Liver (tissue), 9 donors: ENCODE data around the gene NARF. TPM values are rescaled to one million over a fixed set of nuclear protein-coding genes. Genes with fewer than 3 reads are reported as not detected.

Experiments used
- DNase-seq: peaks from one replicate; pipeline ENCODE4 v3.0.0-alpha.2; 2017; ENCODE audit warnings: low spot score
- H3K27ac ChIP-seq, 2 donors: one replicate each; pipeline ENCODE4 v1.7.0; 2013; ENCODE audit warnings: inconsistent platforms in 2 of 2, low read length in 2 of 2, control low read depth in 1 of 2, low read depth in 1 of 2, mild to moderate bottlenecking in 1 of 2
- H3K27me3 ChIP-seq, 4 donors: one replicate each; pipeline versions ENCODE4 v1.6.1 to v1.7.0; 2013; ENCODE audit warnings: low read length in 3 of 4, inconsistent platforms in 1 of 4, mild to moderate bottlenecking in 1 of 4, moderate library complexity in 1 of 4; ENCODE audit not compliant: control insufficient read depth in 4 of 4, insufficient read depth in 4 of 4
- H3K36me3 ChIP-seq, 4 donors: one replicate each; pipeline versions ENCODE4 v1.6.1 to v1.7.0; 2013; ENCODE audit warnings: low read length in 3 of 4, mild to moderate bottlenecking in 3 of 4, low read depth in 1 of 4, moderate library complexity in 1 of 4; ENCODE audit not compliant: control insufficient read depth in 4 of 4, insufficient read depth in 3 of 4
- H3K4me1 ChIP-seq, 4 donors: one replicate each; pipeline versions ENCODE4 v1.6.1 to v1.7.0; 2013; ENCODE audit warnings: low read length in 3 of 4, mild to moderate bottlenecking in 3 of 4, moderate library complexity in 1 of 4; ENCODE audit not compliant: control insufficient read depth in 4 of 4, insufficient read depth in 4 of 4
- H3K4me3 ChIP-seq, 3 donors: one replicate each; pipeline versions ENCODE4 v1.6.1 to v1.7.0; 2013; ENCODE audit warnings: low read length in 3 of 3, control low read depth in 1 of 3, low read depth in 1 of 3, mild to moderate bottlenecking in 1 of 3
- H3K9ac ChIP-seq, 2 donors: one replicate each; pipeline ENCODE4 v1.7.0; 2013; ENCODE audit warnings: low read length in 2 of 2, mild to moderate bottlenecking in 2 of 2, moderate library complexity in 2 of 2, control low read depth in 1 of 2, low read depth in 1 of 2
- H3K9me3 ChIP-seq, 4 donors: one replicate each; pipeline versions ENCODE4 v1.6.1 to v1.7.0; 2013; ENCODE audit warnings: low read length in 3 of 4; ENCODE audit not compliant: control insufficient read depth in 4 of 4
- ATF3 ChIP-seq: IDR thresholded peaks from 2 replicates; pipeline ENCODE4 v1.6.1; 2016; ENCODE audit warnings: antibody characterized with exemption
- EGR1 ChIP-seq, 2 donors: IDR thresholded peaks; 2 replicates each; pipeline ENCODE4 v1.6.1; 2016 to 2018; ENCODE audit warnings: antibody characterized with exemption in 2 of 2, low read depth in 2 of 2
- FOXA1 ChIP-seq: IDR thresholded peaks from 2 replicates; pipeline ENCODE4 v1.6.1; 2016; ENCODE audit warnings: antibody characterized with exemption
- FOXA2 ChIP-seq: IDR thresholded peaks from 2 replicates; pipeline ENCODE4 v1.6.1; 2016; ENCODE audit warnings: antibody characterized with exemption
- GABPA ChIP-seq, 2 donors: IDR thresholded peaks in 1 of 2; conservative IDR thresholded peaks in 1 of 2; 2 replicates each; pipeline ENCODE4 v1.6.1; 2016; ENCODE audit warnings: antibody characterized with exemption in 2 of 2, mild to moderate bottlenecking in 1 of 2, moderate library complexity in 1 of 2
- HNF4A ChIP-seq, 2 donors: conservative IDR thresholded peaks; 2 replicates each; pipeline ENCODE4 v1.6.1; 2016; ENCODE audit warnings: antibody characterized with exemption in 2 of 2, mild to moderate bottlenecking in 2 of 2
- HNF4G ChIP-seq: IDR thresholded peaks from 2 replicates; pipeline ENCODE4 v1.6.1; 2016; ENCODE audit warnings: antibody characterized with exemption
- JUND ChIP-seq, 2 donors: IDR thresholded peaks; 2 replicates each; pipeline ENCODE4 v1.6.1; 2016; ENCODE audit warnings: antibody characterized with exemption in 2 of 2
- NR2F2 ChIP-seq: IDR thresholded peaks from 2 replicates; pipeline ENCODE4 v1.6.1; 2016; ENCODE audit warnings: antibody characterized with exemption
- RAD21 ChIP-seq, 2 donors: IDR thresholded peaks; 2 replicates each; pipeline ENCODE4 v1.6.1; 2016; ENCODE audit warnings: antibody characterized with exemption in 2 of 2, mild to moderate bottlenecking in 2 of 2
- REST ChIP-seq: IDR thresholded peaks from 2 replicates; pipeline ENCODE4 v1.6.1; 2016; ENCODE audit warnings: antibody characterized with exemption, mild to moderate bottlenecking
- RXRA ChIP-seq, 2 donors: IDR thresholded peaks; 2 replicates each; pipeline ENCODE4 v1.6.1; 2017 to 2018; ENCODE audit warnings: antibody characterized with exemption in 2 of 2, mild to moderate bottlenecking in 1 of 2
- SP1 ChIP-seq: IDR thresholded peaks from 2 replicates; pipeline ENCODE4 v1.6.1; 2018; ENCODE audit warnings: antibody characterized with exemption, mild to moderate bottlenecking
- TAF1 ChIP-seq: conservative IDR thresholded peaks from 2 replicates; pipeline ENCODE4 v1.6.1; 2016; ENCODE audit warnings: antibody characterized with exemption, mild to moderate bottlenecking
- YY1 ChIP-seq: IDR thresholded peaks from 2 replicates; pipeline ENCODE4 v1.6.1; 2016; ENCODE audit warnings: antibody characterized with exemption, mild to moderate bottlenecking
- whole genome bisulfite sequencing: extraction: QIAGEN DNeasy Blood & Tissue Kit; methylation state at CpG from one replicate; pipeline ENCODE4 v1.1.7; 2013; 5-methylcytosine and 5-hydroxymethylcytosine counted together
- polyA plus RNA-seq, 2 donors: library from polyadenylated mRNA; stranded (reverse) in 1 of 2; unstranded in 1 of 2; fragments of 200-250 nt in 1 of 2; fragments of >200 nt in 1 of 2; fragmentation: Nextera tagmentation in 1 of 2; extraction: Ambion mirVana in 1 of 2; gene quantifications; one replicate each; pipeline versions ENCODE4 v1.2.1 to v1.2.3, GENCODE V29; 2013 to 2015
- total RNA-seq, 2 donors: library from RNA; depleted of rRNA; stranded (reverse); fragments of >200 nt; gene quantifications; one replicate each; pipeline ENCODE4 v1.2.3, GENCODE V29; 2014
- TF ChIP-seq, protein P1 (sequence below): fragments of 150-350 bp; IDR thresholded peaks from 2 replicates; pipeline ENCODE4 v1.5.1; 2017; ENCODE audit warnings: improper control_type of control experiment, low read depth, low read length; ENCODE audit not compliant: missing input control
- TF ChIP-seq, protein P2 (sequence below): IDR thresholded peaks from 2 replicates; pipeline ENCODE4 v1.6.1; 2016; ENCODE audit warnings: antibody characterized with exemption
- TF ChIP-seq, protein P3 (sequence below): IDR thresholded peaks from 2 replicates; pipeline ENCODE4 v1.6.1; 2016; ENCODE audit warnings: antibody characterized with exemption
- donor health status: healthy.
- donor health status: healthy.
- donor health status: healthy.
- donor health status: healthy.
- donor health status: healthy.

The NARF gene
- total and polyA plus RNA-seq, 4 donors: 19.8 to 87.5 (median 26.2) TPM

- Histone ChIP-seq H3K27me3 (no peaks in the 10 kb centered on the region), H3K27ac (no peak overlapping the region), H3K36me3 (peaks cover 0 to 9% (median 6%) of the 10 kb centered on the region in 4 donors), H3K4me1 (peaks cover 4 to 14% (median 7%) of the 10 kb centered on the region in 4 donors), H3K4me3 (no peak overlapping the region), H3K9ac (no peak overlapping the region), H3K9me3 (no peaks in the 10 kb centered on the region)
- WGBS: 69% methylated on average over 3 of the region's 3 CpGs
- TF ChIP-seq HNF4A (conservative IDR thresholded peaks at IDR 0.05) (no peak), REST (no peak), RAD21 (IDR thresholded peaks at IDR 0.05) (no peak), FOXA1 (no peak), EGR1 (IDR thresholded peaks at IDR 0.05; ENCODE audit: low read depth in 2 of 2) (no peak), NR2F2 (no peak), ATF3 (no peak), SP1 (no peak), JUND (IDR thresholded peaks at IDR 0.05) (no peak), TAF1 (no peak), FOXA2 (no peak), HNF4G (no peak), YY1 (no peak), GABPA (IDR thresholded peaks at IDR 0.05 in 1 of 2, conservative IDR thresholded peaks at IDR 0.05 in 1 of 2) (no peak), RXRA (IDR thresholded peaks at IDR 0.05) (no peak)
- TF ChIP-seq, protein P1, sequence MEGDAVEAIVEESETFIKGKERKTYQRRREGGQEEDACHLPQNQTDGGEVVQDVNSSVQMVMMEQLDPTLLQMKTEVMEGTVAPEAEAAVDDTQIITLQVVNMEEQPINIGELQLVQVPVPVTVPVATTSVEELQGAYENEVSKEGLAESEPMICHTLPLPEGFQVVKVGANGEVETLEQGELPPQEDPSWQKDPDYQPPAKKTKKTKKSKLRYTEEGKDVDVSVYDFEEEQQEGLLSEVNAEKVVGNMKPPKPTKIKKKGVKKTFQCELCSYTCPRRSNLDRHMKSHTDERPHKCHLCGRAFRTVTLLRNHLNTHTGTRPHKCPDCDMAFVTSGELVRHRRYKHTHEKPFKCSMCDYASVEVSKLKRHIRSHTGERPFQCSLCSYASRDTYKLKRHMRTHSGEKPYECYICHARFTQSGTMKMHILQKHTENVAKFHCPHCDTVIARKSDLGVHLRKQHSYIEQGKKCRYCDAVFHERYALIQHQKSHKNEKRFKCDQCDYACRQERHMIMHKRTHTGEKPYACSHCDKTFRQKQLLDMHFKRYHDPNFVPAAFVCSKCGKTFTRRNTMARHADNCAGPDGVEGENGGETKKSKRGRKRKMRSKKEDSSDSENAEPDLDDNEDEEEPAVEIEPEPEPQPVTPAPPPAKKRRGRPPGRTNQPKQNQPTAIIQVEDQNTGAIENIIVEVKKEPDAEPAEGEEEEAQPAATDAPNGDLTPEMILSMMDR: no peak
- TF ChIP-seq, protein P2, sequence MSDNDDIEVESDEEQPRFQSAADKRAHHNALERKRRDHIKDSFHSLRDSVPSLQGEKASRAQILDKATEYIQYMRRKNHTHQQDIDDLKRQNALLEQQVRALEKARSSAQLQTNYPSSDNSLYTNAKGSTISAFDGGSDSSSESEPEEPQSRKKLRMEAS: no peak
- TF ChIP-seq, protein P3, sequence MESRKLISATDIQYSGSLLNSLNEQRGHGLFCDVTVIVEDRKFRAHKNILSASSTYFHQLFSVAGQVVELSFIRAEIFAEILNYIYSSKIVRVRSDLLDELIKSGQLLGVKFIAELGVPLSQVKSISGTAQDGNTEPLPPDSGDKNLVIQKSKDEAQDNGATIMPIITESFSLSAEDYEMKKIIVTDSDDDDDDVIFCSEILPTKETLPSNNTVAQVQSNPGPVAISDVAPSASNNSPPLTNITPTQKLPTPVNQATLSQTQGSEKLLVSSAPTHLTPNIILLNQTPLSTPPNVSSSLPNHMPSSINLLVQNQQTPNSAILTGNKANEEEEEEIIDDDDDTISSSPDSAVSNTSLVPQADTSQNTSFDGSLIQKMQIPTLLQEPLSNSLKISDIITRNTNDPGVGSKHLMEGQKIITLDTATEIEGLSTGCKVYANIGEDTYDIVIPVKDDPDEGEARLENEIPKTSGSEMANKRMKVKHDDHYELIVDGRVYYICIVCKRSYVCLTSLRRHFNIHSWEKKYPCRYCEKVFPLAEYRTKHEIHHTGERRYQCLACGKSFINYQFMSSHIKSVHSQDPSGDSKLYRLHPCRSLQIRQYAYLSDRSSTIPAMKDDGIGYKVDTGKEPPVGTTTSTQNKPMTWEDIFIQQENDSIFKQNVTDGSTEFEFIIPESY: no peak
- DNase-seq: no peak
Observed at GRCh38 chr17:82434216-82434565, 24.4 kb upstream of the NARF start.
